ENCODE data around the gene MSL1. TPM values are rescaled to one million over a fixed set of nuclear protein-coding genes. Genes with fewer than 3 reads are reported as not detected.

The MSL1 gene
- total RNA-seq, 1 experiment from 2014 or later = 96.3 TPM

GRCh38 chr17:40158438-40159013 is 36.8 kb downstream of the MSL1 start:
- POLR2A ChIA-PET = interaction anchor here (0.7 kb wide), 1 partner anchor 259 kb away, joined by 3 read pairs; the partner anchor contains the start of gene TOP2A
- ATAC-seq (no peak), DNase-seq (ENCODE audit: low read depth, low spot score) (no peak)
- H3K4me1 ChIP-seq (ENCODE audit: control insufficient read depth, insufficient read depth, low read length) = no peaks in the 10 kb centered on the region
- CTCF ChIA-PET = no interaction called here
- TF ChIP-seq POLR2AphosphoS5 (IDR thresholded peaks at IDR 0.05; ENCODE audit: low read depth, low read length) (no peak), SIN3A (IDR thresholded peaks at IDR 0.05; ENCODE audit: borderline replicate concordance, insufficient read depth, low read depth, low read length) (no peak), REST (IDR thresholded peaks at IDR 0.05; ENCODE audit: insufficient read depth in 1 of 2, low read depth in 2 of 2, low read length in 1 of 2) (no peak), CTCF (IDR thresholded peaks at IDR 0.05) (no peak), TCF7L2 (IDR thresholded peaks at IDR 0.05; ENCODE audit: low read depth, low read length) (no peak)
- BruUV-seq (replicated peaks) = TSS peak; percentile 17
- intact Hi-C loops (cut with micrococcal nuclease; ENCODE audit: unreplicated experiment) (no loop called here), in situ Hi-C loops (cut with HindIII; ENCODE audit: low pct_unique_long_range_greater_than_20kb, low sequenced_read_pairs) (no loop called here)
- H3K4me3 ChIP-seq (ENCODE audit: low read depth in 2 of 2, low read length in 2 of 2) = no peak overlapping the region
- no peaks in the 10 kb centered on the region for H3K9me3 ChIP-seq (ENCODE audit: control insufficient read depth, insufficient read depth, low read depth, low read length)
- no peaks in the 10 kb centered on the region for H3K27me3 ChIP-seq (ENCODE audit: control insufficient read depth, insufficient read depth, low read length)
- peaks cover 13% of the 10 kb centered on the region for H3K36me3 ChIP-seq (ENCODE audit: control insufficient read depth, insufficient read depth, low read length)
- no peak overlapping the region for H3K27ac ChIP-seq (ENCODE audit: low read length)

- DNase-seq (ENCODE audit: low read depth, low spot score) (no peak), ATAC-seq (no peak)
- no peaks in the 10 kb centered on the region for H3K4me1 ChIP-seq (ENCODE audit: control insufficient read depth, insufficient read depth, low read length)
- no TSS peak for BruUV-seq (replicated peaks)
- TF ChIP-seq SIN3A (IDR thresholded peaks at IDR 0.05; ENCODE audit: borderline replicate concordance, insufficient read depth, low read depth, low read length) (no peak), REST (IDR thresholded peaks at IDR 0.05; ENCODE audit: insufficient read depth in 1 of 2, low read depth in 2 of 2, low read length in 1 of 2) (no peak), TCF7L2 (IDR thresholded peaks at IDR 0.05; ENCODE audit: low read depth, low read length) (no peak), CTCF (IDR thresholded peaks at IDR 0.05) (no peak), POLR2AphosphoS5 (IDR thresholded peaks at IDR 0.05; ENCODE audit: low read depth, low read length) (no peak)
- no peaks in the 10 kb centered on the region for H3K9me3 ChIP-seq (ENCODE audit: control insufficient read depth, insufficient read depth, low read depth, low read length)
- CTCF ChIA-PET = no interaction called here
- POLR2A ChIA-PET = no interaction called here
- H3K27ac ChIP-seq (ENCODE audit: low read length) = no peak overlapping the region
- in situ Hi-C loops (cut with HindIII; ENCODE audit: low pct_unique_long_range_greater_than_20kb, low sequenced_read_pairs) (no loop called here), intact Hi-C loops (cut with micrococcal nuclease; ENCODE audit: unreplicated experiment) (no loop called here)
- H3K36me3 ChIP-seq (ENCODE audit: control insufficient read depth, insufficient read depth, low read length) = peaks cover 13% of the 10 kb centered on the region
- no peaks in the 10 kb centered on the region for H3K27me3 ChIP-seq (ENCODE audit: control insufficient read depth, insufficient read depth, low read length)
- no peak overlapping the region for H3K4me3 ChIP-seq (ENCODE audit: low read depth in 2 of 2, low read length in 2 of 2)
Measured at GRCh38 chr17:40159456-40159855, 37.7 kb downstream of the MSL1 start.

Data from Panc1 (cell line).